ENCODE results near the gene UBE2O.

DNA sequence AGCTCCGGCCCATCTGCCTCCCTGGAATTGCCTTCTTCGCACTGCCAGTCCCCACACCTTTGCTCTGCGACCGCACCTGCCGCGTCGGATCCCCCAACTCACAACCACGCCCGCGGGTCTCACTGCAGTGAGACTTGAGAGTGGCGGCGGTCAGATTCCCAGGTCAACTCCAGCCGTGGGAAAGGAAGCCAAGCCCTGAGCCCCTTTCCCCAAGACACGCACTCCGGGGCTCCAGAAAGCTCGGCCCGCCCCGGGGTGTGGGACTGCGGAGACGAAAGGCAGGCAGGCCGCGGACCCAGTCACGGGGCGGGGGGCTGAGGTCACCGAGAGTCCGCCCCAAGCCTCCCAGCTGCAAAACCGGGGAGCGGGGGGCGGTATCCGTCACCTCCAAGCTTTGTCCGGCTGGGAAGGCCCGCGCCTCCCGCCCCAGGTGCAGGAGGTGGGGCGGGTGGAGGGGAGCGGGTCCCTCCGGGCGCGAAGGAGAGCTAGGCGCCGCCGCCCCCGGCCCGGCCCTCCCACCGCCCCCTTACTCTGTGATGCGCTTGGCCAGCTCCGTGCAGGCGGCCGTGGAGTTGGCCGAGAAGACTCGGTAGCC lies 99.9 kb downstream of the UBE2O start:
- TF ChIP-seq, protein P1, sequence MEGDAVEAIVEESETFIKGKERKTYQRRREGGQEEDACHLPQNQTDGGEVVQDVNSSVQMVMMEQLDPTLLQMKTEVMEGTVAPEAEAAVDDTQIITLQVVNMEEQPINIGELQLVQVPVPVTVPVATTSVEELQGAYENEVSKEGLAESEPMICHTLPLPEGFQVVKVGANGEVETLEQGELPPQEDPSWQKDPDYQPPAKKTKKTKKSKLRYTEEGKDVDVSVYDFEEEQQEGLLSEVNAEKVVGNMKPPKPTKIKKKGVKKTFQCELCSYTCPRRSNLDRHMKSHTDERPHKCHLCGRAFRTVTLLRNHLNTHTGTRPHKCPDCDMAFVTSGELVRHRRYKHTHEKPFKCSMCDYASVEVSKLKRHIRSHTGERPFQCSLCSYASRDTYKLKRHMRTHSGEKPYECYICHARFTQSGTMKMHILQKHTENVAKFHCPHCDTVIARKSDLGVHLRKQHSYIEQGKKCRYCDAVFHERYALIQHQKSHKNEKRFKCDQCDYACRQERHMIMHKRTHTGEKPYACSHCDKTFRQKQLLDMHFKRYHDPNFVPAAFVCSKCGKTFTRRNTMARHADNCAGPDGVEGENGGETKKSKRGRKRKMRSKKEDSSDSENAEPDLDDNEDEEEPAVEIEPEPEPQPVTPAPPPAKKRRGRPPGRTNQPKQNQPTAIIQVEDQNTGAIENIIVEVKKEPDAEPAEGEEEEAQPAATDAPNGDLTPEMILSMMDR (IDR thresholded peaks at IDR 0.05; ENCODE audit: low read depth, low read length) = no peak
- TF ChIP-seq POLR2A (IDR thresholded peaks at IDR 0.05; ENCODE audit: extremely low read depth, insufficient read length) (no peak), MYC (IDR thresholded peaks at IDR 0.05; ENCODE audit: low read depth, low read length) (no peak)
